ENCODE results near the gene FAM20A.
"Not testable (repeated sequence)": the region's sequence is repeated elsewhere in the genome, so short reads cannot be mapped to it uniquely, and the experiment has no call there.

The FAM20A gene

GRCh38 chr17:68518063-68518815, 82.9 kb downstream of the FAM20A start:
- no peak for DNase-seq

DNA sequence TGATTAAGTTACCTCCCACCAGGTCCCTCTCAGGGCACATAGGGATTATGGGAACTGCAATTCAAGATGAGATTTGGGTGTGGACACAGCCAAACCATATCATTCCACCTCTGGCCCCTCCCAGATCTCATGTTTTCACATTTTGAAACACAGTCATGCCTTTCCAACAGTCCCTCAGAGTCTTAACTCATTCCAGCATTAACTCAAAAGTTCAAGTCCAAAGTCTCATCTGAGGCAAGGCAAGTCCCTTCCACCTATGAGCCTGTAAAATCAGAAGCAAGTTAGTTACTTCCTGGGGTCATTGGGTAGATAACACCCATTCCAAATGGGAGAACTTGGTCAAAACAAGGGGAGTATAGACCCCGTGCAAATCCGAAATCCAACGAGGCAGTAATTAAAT, 83.6 kb downstream of the FAM20A start:
- not testable (repeated sequence) for DNase-seq

DNA sequence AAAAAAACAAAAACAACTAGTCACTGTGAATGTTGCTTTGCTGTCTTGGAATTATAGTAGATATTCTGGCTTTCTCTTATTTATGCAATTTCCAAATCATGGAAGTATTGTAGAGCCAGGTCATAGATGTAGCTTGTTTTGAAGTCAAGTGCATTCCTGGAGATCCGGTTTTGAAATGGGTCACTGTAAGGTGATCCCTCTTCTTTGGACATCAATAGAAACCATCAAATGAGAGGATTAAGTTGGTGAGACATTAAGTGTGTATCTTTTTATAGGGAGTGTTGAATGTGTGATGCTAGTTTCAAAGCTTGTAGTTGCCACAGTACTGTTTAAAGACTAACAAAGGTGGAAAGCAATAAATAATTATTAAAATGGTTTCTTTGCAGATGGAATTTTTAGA, 84.4 kb downstream of the FAM20A start:
- no peak for DNase-seq

GRCh38 chr17:68514831-68515635, 86.1 kb downstream of the FAM20A start:
- DNase-seq = no peak

DNA sequence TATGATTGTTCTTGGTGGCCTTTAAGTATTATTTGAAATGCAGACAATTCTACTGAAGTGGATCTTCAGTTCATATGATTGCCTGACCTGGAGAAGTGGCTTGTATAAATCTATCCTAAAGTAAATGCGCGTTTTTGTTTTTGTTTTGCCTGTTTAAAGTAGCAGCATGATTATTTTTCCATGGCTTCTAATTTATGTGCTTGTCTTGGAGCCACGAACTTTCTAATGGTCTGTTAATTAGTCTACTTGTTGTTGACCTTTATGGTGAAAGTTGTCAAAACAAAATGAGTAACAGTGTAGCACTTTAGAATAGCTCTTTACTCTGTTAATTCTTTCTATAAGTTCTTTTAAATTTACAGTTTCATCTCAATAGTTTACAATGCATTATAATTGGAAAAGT, 87.2 kb downstream of the FAM20A start:
- DNase-seq = no peak

DNA sequence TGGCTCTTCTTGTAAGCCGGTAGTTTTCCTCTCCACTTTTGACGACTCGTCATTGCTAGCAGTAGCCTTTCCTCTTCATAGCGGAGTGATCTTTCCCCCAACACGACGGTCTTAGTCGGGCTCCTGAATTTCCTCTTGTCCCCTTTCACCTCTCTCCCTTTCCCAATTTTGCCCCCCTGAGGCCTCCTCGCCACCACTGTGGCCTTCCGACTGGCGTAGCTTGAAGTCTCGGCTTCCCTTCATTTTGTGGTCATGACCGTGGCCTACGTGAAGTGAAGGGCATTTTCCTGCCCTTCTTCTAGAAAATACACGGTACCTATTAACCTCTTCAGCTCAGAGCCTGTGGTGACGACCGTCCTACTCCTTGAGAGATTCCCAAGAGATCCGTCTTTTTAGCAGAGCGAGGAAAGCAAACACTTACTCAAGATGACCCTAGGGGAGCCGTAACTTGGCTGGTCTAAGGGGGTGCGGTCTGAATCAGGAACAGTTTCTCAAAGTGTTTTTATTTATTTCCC, 88.2 kb downstream of the FAM20A start:
- DNase-seq = no peak

DNA sequence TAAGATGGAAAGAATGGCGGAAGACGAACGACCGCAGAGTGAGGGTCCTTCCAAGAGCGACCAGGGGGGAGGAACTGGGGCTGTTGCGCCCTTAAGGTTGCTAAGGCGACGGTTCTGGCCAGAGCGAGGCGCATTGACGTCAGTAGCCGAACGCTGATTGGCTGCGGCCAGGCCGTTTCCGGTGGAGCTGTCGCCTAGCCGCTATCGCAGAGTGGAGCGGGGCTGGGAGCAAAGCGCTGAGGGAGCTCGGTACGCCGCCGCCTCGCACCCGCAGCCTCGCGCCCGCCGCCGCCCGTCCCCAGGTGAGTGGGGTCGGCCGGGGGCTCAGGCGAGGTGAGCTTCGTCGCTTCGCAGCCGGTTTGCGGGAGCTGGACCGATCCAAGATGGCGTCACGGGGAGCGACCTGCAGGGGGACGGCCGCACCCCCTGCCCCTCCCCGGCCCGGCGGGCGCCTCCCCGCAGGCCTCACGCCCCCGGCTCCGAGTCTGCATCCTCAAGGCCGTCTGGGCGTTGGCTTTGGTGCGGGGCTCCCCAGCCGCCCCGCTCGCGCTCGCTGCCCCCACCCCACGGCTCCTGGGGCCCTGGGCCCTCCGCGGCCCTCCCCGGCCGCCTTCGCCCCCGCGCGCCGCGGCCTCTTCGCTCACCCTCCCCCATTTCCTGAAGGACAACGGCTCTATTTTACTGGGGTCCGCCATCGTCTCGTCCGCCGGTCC, 88.8 kb downstream of the FAM20A start, which contains the start of gene PRKAR1A:
PRKAR1A (plus strand) TSS at position 184 of the 713 bp plus-strand sequence. CDS start 2,970 bp downstream, outside the sequence.
- DNase-seq = peak; percentile 96

- DNase-seq = peak; percentile 78
Observed at GRCh38 chr17:68511671-68512246, 89.4 kb downstream of the FAM20A start.

- DNase-seq = peak; percentile 70
Observed at GRCh38 chr17:68511254-68511670, 89.9 kb downstream of the FAM20A start.

- DNase-seq = peak; percentile 87
Observed at GRCh38 chr17:68509141-68510057, 91.8 kb downstream of the FAM20A start.

- no peak for DNase-seq
Observed at GRCh38 chr17:68507576-68507975, 93.6 kb downstream of the FAM20A start.

DNA sequence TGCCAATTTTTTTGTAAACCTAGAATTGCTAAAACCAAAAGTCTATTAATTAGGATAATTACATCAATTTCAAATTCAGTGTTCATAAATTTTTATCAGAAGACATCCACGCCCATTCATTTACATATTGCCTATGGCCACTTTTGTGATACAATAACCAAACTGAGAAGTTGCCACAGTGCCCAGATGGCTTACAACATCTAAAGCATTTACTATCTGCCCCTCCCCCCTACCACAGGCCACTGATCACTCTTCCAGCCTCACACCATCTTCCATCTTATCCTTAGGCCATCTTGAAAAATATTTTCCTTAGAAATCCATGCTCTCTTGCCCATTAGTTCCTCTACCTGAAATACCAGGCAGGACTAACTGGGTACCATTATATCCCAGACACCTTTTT, 95.2 kb downstream of the FAM20A start:
- DNase-seq = no peak

GRCh38 chr17:68501074-68501473, 100.1 kb downstream of the FAM20A start:
- DNase-seq = peak; percentile 29

DNA sequence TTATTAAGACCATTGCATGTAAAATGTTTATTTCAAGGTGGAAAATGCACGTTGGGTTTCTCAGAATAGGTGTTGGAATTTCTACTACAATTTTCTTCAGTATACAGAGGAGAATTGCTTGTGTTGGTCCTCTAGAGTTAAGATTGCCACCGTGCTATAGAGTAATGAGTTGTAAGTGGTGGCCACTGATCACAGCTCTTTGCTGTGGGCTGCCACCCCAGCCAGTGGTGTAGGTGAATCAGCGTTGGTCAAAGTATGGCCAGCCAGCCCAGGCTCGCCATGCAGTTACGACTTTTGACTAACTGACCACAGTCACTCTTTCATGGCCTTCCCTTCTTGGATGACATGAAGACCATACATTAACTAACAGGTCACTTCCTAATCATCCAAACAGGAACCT, 101.6 kb downstream of the FAM20A start:
- DNase-seq = no peak

- peak; percentile 21 for DNase-seq
Observed at GRCh38 chr17:68498479-68499326, 102.5 kb downstream of the FAM20A start.

DNA sequence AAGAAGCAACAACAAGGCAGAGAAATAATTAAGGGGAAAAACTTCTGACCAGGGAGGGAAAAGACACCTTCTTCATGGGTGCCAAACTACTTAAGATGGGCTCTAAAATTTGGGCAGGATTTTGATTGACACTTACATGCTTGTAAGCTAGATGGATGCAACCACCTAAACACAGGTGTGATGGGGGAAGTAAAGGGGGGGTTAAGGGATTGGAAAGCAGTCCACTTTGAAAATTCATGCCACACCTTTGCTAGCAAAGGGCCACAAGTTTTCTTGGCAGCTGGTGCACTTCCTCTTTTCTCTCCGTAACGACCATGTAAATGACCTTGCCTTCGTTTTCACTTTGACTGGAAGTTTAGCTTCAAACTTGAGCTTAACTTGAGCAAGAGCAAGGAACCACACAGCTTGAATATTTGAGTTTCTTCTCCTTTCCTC, 103.3 kb downstream of the FAM20A start:
- peak; percentile 95 for DNase-seq

GRCh38 chr17:68495081-68495480, 106.1 kb downstream of the FAM20A start:
- DNase-seq = no peak

GRCh38 chr17:68492394-68493054, 108.6 kb downstream of the FAM20A start:
- not testable (repeated sequence) for DNase-seq

GRCh38 chr17:68491381-68492231, 109.6 kb downstream of the FAM20A start:
- DNase-seq = peak; percentile 72

Measured in RPMI8226 (cell line).